ENCODE data around the gene HSPA1A. TPM values are rescaled to one million over a fixed set of nuclear protein-coding genes. Genes with fewer than 3 reads are reported as not detected.
A peak's percentile ranks its signal among the peaks of the same experiment; 100 is the strongest.
"Not testable (repeated sequence)": the region's sequence is repeated elsewhere in the genome, so short reads cannot be mapped to it uniquely, and the experiment has no call there.

The HSPA1A gene
- total RNA-seq, 1 donor, result 76.9 TPM

DNA sequence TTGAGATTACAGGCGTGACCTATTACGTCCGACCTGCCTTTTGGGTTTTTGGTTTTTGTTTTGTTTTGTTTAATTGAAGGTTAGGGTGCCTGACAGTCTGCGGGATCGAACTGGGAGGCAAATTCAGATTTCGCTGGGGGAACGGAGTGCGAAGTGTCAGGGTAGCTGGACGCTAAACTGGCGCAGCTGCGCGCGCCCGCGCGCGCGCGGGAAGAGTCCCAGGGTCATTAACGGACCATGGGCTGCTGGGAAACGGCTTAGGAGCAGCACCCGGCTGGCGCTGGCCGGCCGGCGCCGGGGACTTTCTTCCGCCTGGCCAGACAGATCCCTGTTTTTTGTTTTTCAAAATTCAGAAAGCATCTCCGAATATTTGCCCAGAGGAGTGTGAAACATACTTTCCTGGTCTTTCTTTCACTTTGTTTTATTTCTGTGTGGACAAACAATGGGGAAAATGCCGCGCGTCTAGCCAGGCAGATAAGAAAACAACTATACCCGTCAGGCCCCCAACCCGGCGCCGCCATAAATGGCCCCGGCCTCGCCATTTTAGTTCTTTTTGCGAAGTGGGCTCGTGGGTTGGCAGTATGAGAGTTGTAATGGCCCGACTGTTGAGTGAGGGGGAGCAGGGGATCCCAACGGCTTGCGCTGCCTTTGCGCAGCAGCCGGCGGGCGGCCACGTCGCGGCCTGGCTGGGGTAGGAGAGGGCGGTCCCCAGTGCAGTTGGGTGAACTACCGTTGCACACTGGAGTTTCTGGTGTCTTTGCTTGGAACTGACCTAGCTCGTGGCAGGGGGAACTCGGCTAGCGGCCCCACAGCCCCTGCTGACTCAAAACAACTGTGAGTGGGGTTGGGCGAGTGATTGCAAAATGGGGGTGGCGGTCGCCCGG, 19.3 kb downstream of the HSPA1A start:
- TF ChIP-seq, protein P1, sequence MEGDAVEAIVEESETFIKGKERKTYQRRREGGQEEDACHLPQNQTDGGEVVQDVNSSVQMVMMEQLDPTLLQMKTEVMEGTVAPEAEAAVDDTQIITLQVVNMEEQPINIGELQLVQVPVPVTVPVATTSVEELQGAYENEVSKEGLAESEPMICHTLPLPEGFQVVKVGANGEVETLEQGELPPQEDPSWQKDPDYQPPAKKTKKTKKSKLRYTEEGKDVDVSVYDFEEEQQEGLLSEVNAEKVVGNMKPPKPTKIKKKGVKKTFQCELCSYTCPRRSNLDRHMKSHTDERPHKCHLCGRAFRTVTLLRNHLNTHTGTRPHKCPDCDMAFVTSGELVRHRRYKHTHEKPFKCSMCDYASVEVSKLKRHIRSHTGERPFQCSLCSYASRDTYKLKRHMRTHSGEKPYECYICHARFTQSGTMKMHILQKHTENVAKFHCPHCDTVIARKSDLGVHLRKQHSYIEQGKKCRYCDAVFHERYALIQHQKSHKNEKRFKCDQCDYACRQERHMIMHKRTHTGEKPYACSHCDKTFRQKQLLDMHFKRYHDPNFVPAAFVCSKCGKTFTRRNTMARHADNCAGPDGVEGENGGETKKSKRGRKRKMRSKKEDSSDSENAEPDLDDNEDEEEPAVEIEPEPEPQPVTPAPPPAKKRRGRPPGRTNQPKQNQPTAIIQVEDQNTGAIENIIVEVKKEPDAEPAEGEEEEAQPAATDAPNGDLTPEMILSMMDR (IDR thresholded peaks at IDR 0.05; ENCODE audit: insufficient read depth, low read length), result no peak
- H3K4me3 ChIP-seq (ENCODE audit: low read depth, low read length), result peak overlapping the region; percentile 96
- DNase-seq (ENCODE audit: low read depth), result peak; percentile 86

DNA sequence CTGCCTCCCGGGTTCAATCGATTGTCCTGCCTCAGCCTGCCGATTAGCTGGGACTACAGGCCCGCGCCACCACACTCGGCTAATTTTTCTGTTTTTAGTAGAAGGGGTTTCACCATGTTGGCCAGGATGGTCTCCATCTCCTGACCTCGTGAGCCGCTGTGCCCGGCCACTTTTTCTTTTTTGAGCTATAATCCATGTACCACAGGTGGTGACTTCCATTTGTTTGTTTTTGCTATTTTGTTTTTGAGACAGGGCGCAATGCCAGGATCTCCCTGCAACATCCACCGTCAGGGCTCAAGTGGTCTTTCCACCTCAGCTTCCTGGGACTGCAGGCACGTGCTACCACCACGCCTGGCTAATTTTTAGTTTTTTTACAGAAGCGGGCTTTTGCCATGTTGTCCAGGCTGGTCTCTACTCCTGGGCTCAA, 20.7 kb downstream of the HSPA1A start:
- H3K4me3 ChIP-seq (ENCODE audit: low read depth, low read length), result peak overlapping the region; percentile 96
- DNase-seq (ENCODE audit: low read depth), result no peak
- TF ChIP-seq, protein P1 (IDR thresholded peaks at IDR 0.05; ENCODE audit: insufficient read depth, low read length), result no peak

DNA sequence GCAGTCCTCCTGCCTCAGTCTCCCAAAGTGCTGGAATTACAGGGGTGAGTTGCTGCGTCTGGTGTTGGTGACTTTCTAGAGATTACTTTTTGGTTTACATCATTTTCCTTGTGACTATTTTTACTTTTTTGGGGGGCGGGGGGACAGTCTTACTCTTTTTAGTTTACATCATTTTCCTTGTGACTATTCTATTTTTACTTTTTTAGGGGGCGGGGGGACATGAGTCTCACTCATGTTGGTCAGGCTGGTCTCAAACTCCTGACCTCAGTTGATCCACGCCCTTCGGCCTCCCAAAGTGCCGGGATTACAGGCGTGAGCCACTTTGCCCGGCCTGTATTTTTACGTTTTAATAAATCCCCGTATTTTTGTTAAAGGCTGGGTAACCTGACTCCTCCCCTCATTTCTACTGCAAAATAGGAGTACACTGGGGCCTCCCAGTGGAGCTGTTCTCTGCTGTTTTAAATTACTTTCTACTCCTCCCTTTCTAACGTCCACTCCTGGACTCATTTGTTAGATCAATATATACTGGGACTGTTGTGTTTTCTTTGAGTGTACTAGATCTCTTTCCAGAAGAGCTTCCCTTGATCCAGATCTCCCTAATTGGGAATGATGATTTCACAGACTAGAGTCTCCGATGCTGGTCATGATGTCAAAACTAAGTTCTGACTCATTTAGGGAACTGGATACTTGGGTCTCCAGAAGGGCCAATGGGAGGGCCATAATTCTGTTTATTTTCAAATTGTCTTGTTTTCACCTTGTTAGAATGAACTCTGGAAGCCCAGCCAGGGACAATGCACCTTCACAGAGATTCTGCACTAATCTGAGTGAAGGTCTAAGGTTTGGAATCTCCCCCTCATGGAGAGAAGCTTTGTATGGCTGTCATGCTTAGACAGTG, 21.4 kb downstream of the HSPA1A start:
- peak overlapping the region; percentile 96 for H3K4me3 ChIP-seq (ENCODE audit: low read depth, low read length)
- peak; percentile 61 for DNase-seq (ENCODE audit: low read depth)
- TF ChIP-seq, protein P1 (IDR thresholded peaks at IDR 0.05; ENCODE audit: insufficient read depth, low read length), result peak; percentile 14

DNA sequence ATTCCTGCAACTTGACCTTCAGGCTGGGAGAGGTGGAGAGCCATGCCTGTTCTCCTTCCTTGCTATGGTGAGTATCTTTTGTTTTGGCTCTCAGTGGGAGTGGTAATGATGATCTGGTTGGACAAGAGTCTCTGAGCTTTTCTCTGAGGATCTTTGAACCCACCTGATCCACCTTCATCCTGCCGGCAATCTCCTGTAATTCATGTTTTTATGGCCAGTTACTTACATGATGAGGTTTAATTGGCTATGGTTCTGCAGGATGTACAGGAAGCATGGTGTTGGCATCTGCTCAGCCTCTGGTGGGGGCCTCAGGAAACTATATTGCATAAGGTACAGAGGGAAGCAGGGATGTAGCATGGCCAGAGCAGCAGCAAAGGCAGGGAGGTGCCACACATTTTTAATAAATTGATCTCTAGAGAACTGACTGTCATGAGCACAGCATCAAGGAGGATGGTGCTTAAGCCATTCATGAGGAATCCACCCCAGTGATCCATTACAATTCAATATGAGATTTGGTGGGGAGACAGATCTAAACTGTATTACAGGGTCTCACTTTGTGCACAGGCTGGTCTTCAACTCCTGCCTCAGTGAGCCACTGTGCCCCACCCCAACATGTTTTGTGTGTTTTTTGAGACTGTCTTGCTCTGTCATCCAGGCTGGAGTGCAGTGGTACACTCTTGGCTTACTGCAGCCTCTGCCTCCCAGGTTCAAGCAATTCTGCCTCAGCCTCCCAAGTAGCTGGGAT, 22.2 kb downstream of the HSPA1A start:
- TF ChIP-seq, protein P1 (IDR thresholded peaks at IDR 0.05; ENCODE audit: insufficient read depth, low read length), result no peak
- no peak for DNase-seq (ENCODE audit: low read depth)

DNA sequence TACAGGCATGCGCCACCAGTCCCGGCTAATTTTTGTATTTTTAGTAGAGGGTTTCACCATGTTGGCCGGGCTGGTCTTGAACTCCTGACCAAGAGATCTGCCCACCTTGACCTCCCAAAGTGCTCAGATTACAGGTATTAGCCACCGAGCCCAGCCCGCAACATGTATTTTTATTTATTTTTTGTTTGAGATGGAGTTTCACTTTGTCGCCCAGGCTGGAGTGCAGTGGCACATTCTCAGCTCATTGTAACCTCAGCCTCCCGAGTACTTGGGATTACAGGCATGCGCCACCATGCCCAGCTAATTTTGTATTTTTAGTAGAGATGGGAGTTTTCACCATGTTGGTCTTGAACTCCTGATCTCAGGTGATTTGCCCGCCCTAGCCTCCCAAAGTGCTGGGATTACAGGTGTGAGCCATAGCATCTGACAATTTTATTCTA, 22.8 kb downstream of the HSPA1A start:
- DNase-seq (ENCODE audit: low read depth), result not testable (repeated sequence)
- H3K4me3 ChIP-seq (ENCODE audit: low read depth, low read length), result peak overlapping the region; percentile 96

More for the DNA sequence above, 22.2 kb downstream of the HSPA1A start:
- H3K4me3 ChIP-seq (ENCODE audit: low read depth, low read length), result peak overlapping the region; percentile 96

DNA sequence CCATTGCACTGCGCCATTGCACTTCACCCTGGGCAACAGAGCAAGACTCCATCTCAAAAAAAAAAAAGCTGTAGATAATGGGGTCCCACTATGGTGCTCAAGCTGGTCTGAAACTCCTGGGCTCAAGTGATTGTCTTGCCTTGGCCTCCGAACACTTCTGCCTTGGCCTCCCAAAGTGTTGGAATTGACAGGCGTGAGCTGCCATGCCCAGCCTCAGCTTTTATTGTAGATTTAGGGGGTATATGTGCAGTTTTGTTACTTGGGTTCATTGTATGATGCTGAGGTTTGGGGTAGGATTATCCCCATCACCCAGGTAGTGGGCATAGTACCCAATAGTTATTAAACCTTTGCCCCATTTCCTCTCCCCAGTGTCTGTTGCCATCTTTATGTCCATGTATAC, 23.6 kb downstream of the HSPA1A start:
- no peak for DNase-seq (ENCODE audit: low read depth)
- TF ChIP-seq, protein P1 (IDR thresholded peaks at IDR 0.05; ENCODE audit: insufficient read depth, low read length), result no peak
- peak overlapping the region; percentile 13 for H3K4me3 ChIP-seq (ENCODE audit: low read depth, low read length)

DNA sequence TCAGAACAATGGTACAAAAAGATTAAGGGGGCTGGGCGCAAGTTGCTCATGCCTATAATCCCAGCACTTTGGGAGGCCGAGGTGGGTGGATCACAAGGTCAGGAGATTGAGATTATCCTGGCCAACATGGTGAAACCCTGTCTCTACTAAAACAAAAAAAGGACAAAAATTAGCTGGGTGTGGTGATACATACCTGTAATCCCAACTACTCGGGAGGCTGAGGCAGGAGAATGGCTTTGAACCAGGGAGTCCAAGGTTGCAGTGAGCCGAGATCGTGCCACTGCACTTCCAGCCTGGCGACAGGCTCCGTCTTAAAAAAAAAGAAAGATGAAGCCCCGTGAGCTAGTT, 24.4 kb downstream of the HSPA1A start:
- DNase-seq (ENCODE audit: low read depth); H3K4me3 ChIP-seq (ENCODE audit: low read depth, low read length): not testable (repeated sequence)
